Measurements from ENCODE around the gene HP. TPM values are rescaled to one million over a fixed set of nuclear protein-coding genes. Genes with fewer than 3 reads are reported as not detected.

Gene HP
- total RNA-seq, 1 experiment from 2014 or later = 18.1 TPM

GRCh38 chr16:72044296-72044695 lies 10.0 kb upstream of the HP start (continued):
- no peak for TF ChIP-seq REST (IDR thresholded peaks at IDR 0.05; ENCODE audit: low read depth)
- no peak for TF ChIP-seq TCF7L2 (IDR thresholded peaks at IDR 0.05; ENCODE audit: borderline replicate concordance, extremely low read depth, insufficient read depth, insufficient read length)
- TF ChIP-seq CTCF (IDR thresholded peaks at IDR 0.05 in 2 of 3, conservative IDR thresholded peaks at IDR 0.05 in 1 of 3; ENCODE audit: borderline replicate concordance in 1 of 3, insufficient read depth in 1 of 3, low read depth in 2 of 3, low read length in 2 of 3) = no peak
- TF ChIP-seq EZH2 (IDR thresholded peaks at IDR 0.05) = no peak

- ATAC-seq = no peak
- ChIA-PET POLR2A (no interaction called here), RAD21 (ENCODE audit: low non-redundant PET in 1 of 2, low total read pairs in 2 of 2, uncharacterized antibody in 2 of 2, unreplicated experiment in 2 of 2) (no interaction called here), CTCF (no interaction called here)
- Histone ChIP-seq H4K20me1 (ENCODE audit: insufficient read depth) (no peaks in the 10 kb centered on the region), H3K4me2 (ENCODE audit: low read length) (no peak overlapping the region), H3K79me2 (ENCODE audit: insufficient read depth, low read length) (no peaks in the 10 kb centered on the region), H3K4me1 (ENCODE audit: control insufficient read depth in 1 of 2, insufficient read depth in 2 of 2, low read length in 2 of 2) (no peaks in the 10 kb centered on the region), H3K36me3 (ENCODE audit: control insufficient read depth in 1 of 2, insufficient read depth in 2 of 2, low read length in 2 of 2) (no peaks in the 10 kb centered on the region), H3K9ac (ENCODE audit: low read length) (no peak overlapping the region), H2AFZ (ENCODE audit: low read depth, low read length, poor library complexity, severe bottlenecking) (no peak overlapping the region), H3K27me3 (ENCODE audit: insufficient read depth, low read length) (no peaks in the 10 kb centered on the region), H3K9me3 (ENCODE audit: control insufficient read depth in 1 of 2, insufficient read depth in 1 of 2, low read depth in 1 of 2, low read length in 2 of 2) (no peaks in the 10 kb centered on the region; a peak in 2 of 4 replicates), H3K27ac (ENCODE audit: low read depth, low read length) (no peak overlapping the region), H3K9me2 (ENCODE audit: insufficient read depth) (no peaks in the 10 kb centered on the region), H3K4me3 (replicated peaks in 1 of 2; ENCODE audit: low read depth in 1 of 2, low read length in 2 of 2) (no peak overlapping the region)
- DNase-seq (ENCODE audit: low read depth, low spot score) = no peak
- BruUV-seq (replicated peaks) = no TSS peak
- TF ChIP-seq EZH2phosphoT487 (IDR thresholded peaks at IDR 0.05; ENCODE audit: borderline replicate concordance) (no peak), CBX3 (IDR thresholded peaks at IDR 0.05; ENCODE audit: low read depth) (no peak), ZFX (IDR thresholded peaks at IDR 0.05) (no peak), POLR2A (IDR thresholded peaks at IDR 0.05; ENCODE audit: borderline replicate concordance, extremely low read depth, insufficient read depth, insufficient read length) (no peak), REST (IDR thresholded peaks at IDR 0.05; ENCODE audit: low read depth) (no peak), CEBPB (IDR thresholded peaks at IDR 0.05; ENCODE audit: low read depth) (no peak), ZNF274 (IDR thresholded peaks at IDR 0.05; ENCODE audit: low read depth, low read length) (no peak), ELF1 (IDR thresholded peaks at IDR 0.05; ENCODE audit: borderline replicate concordance, low read depth) (no peak), CTCF (IDR thresholded peaks at IDR 0.05 in 2 of 3, conservative IDR thresholded peaks at IDR 0.05 in 1 of 3; ENCODE audit: borderline replicate concordance in 1 of 3, insufficient read depth in 1 of 3, low read depth in 2 of 3, low read length in 2 of 3) (no peak), SRF (IDR thresholded peaks at IDR 0.05; ENCODE audit: low read depth) (no peak), RAD21 (IDR thresholded peaks at IDR 0.05; ENCODE audit: low read depth) (no peak)
- intact Hi-C loops (cut with micrococcal nuclease) = no loop called here
These were observed 9.4 kb upstream of the HP start for GRCh38 chr16:72044825-72045359.
